Thymus (tissue), 11 donors: ENCODE results near the gene ARID5A. TPM values are rescaled to one million over a fixed set of nuclear protein-coding genes. Genes with fewer than 3 reads are reported as not detected.
A peak's percentile ranks its signal among the peaks of the same experiment; 100 is the strongest.
"Not testable (repeated sequence)": the region's sequence is repeated elsewhere in the genome, so short reads cannot be mapped to it uniquely, and the experiment has no call there.

ENCODE experiments used
- DNase-seq, 9 donors: peaks; one replicate each; pipeline ENCODE4 v3.0.0-alpha.2; 2013; ENCODE audit warnings: low spot score in 9 of 9, low read depth in 6 of 9, missing footprints in 1 of 9
- H3K27ac ChIP-seq, 2 donors: one replicate each; pipeline ENCODE4 v1.5.1; 2013; ENCODE audit warnings: control low read depth in 1 of 2, low read depth in 1 of 2, low read length in 1 of 2, mild to moderate bottlenecking in 1 of 2, moderate library complexity in 1 of 2
- H3K27me3 ChIP-seq, 2 donors: one replicate each; pipeline ENCODE4 v1.5.1; 2013; ENCODE audit warnings: low read length in 1 of 2; ENCODE audit not compliant: control insufficient read depth in 2 of 2, insufficient read depth in 1 of 2
- H3K36me3 ChIP-seq, 2 donors: one replicate each; pipeline ENCODE4 v1.5.1; 2013; ENCODE audit warnings: low read length in 1 of 2, mild to moderate bottlenecking in 1 of 2, moderate library complexity in 1 of 2; ENCODE audit not compliant: control insufficient read depth in 2 of 2, insufficient read depth in 2 of 2
- H3K4me1 ChIP-seq, 2 donors: one replicate each; pipeline ENCODE4 v1.5.1; 2013; ENCODE audit warnings: low read length in 2 of 2; ENCODE audit not compliant: control insufficient read depth in 2 of 2, insufficient read depth in 2 of 2
- H3K4me3 ChIP-seq, 2 donors: one replicate each; pipeline ENCODE4 v1.5.1; 2013; ENCODE audit warnings: low read length in 2 of 2, control low read depth in 1 of 2, mild to moderate bottlenecking in 1 of 2
- H3K9me3 ChIP-seq, 2 donors: one replicate each; pipeline ENCODE4 v1.5.1; 2013; ENCODE audit warnings: low read length in 1 of 2, mild to moderate bottlenecking in 1 of 2; ENCODE audit not compliant: control insufficient read depth in 2 of 2, insufficient read depth in 1 of 2
- WGBS: extraction: QIAGEN DNeasy Blood & Tissue Kit; methylation state at CpG from one replicate; pipeline ENCODE4 v1.1.7; 2013; 5-methylcytosine and 5-hydroxymethylcytosine counted together
- polyA plus RNA-seq: library from polyadenylated mRNA; stranded (reverse); fragments of 200-250 nt; gene quantifications from one replicate; pipeline ENCODE4 v1.2.3, GENCODE V29; 2013
- total RNA-seq: library from RNA; stranded (reverse); fragments of 120-200 nt; gene quantifications from one replicate; pipeline ENCODE4 v1.2.4, GENCODE V29; 2013
- donor health status: healthy.

The ARID5A gene
- total and polyA plus RNA-seq, 2 donors = 18.9 to 57.2 TPM

GRCh38 chr2:96498021-96498431 lies 38.5 kb upstream of the ARID5A start:
- DNase-seq = no peak
- Histone ChIP-seq H3K36me3 (no peaks in the 10 kb centered on the region), H3K27ac (no peak overlapping the region), H3K4me1 (peaks cover 0 to 20% of the 10 kb centered on the region in 2 donors), H3K4me3 (no peak overlapping the region), H3K27me3 (peaks cover 0 to 53% of the 10 kb centered on the region in 2 donors), H3K9me3 (peaks cover 0 to 4% of the 10 kb centered on the region in 2 donors)
- 91% methylated on average over 12 of the region's 12 CpGs for WGBS

- H3K36me3 ChIP-seq, H3K9me3 ChIP-seq, DNase-seq, H3K4me3 ChIP-seq, H3K27ac ChIP-seq: not testable (repeated sequence)
- Histone ChIP-seq H3K4me1 (peaks cover 0 to 24% of the 10 kb centered on the region in 2 donors), H3K27me3 (peaks cover 0 to 53% of the 10 kb centered on the region in 2 donors)
- 97% methylated on average over 6 of the region's 6 CpGs for WGBS
These were observed 37.9 kb upstream of the ARID5A start for GRCh38 chr2:96498611-96499010.

- Histone ChIP-seq H3K9me3 (peaks cover 0 to 4% of the 10 kb centered on the region in 2 donors), H3K36me3 (no peaks in the 10 kb centered on the region), H3K4me3 (no peak overlapping the region), H3K4me1 (peaks cover 0 to 24% of the 10 kb centered on the region in 2 donors), H3K27me3 (peaks cover 0 to 53% of the 10 kb centered on the region in 2 donors), H3K27ac (no peak overlapping the region)
- no peak for DNase-seq
- WGBS = 96% methylated on average over 15 of the region's 15 CpGs
These were observed 37.2 kb upstream of the ARID5A start for GRCh38 chr2:96499061-96499960.

GRCh38 chr2:96500385-96501066 lies 36.0 kb upstream of the ARID5A start:
- Histone ChIP-seq H3K36me3 (no peaks in the 10 kb centered on the region), H3K4me3 (no peak overlapping the region), H3K27ac (no peak overlapping the region), H3K9me3 (peaks cover 0 to 4% of the 10 kb centered on the region in 2 donors), H3K4me1 (peaks cover 0 to 28% of the 10 kb centered on the region in 2 donors), H3K27me3 (peaks cover 0 to 53% of the 10 kb centered on the region in 2 donors)
- no peak for DNase-seq
- WGBS = 75% methylated on average over 64 of the region's 64 CpGs

DNA sequence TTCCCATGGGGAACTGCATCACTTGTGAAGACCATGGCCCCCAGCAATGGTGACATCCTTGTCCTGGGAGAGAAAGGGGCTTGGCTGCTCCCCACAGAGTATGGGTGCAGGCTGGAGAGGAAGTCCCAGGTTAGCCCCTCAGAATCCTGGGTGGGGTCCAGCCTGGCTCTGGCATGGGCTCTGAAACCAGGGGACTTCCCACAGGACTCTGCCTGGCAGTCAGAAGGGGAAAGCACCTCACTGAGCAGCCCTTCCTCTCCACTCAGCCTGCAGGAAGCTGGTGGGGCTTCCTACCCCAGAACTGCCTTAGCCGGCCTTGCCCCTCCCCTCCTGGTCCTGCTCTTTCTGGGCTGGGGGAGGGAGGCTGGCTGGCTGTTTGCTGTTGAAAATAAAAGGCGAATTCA lies 35.1 kb upstream of the ARID5A start:
- H3K27ac ChIP-seq = no peak overlapping the region
- H3K4me3 ChIP-seq = no peak overlapping the region
- no peaks in the 10 kb centered on the region for H3K9me3 ChIP-seq
- H3K27me3 ChIP-seq = peaks cover 0 to 53% of the 10 kb centered on the region in 2 donors
- peak in 1 of 9 donors; percentile 47 for DNase-seq
- 15% methylated on average over 2 of the region's 2 CpGs for WGBS
- peaks cover 0 to 28% of the 10 kb centered on the region in 2 donors for H3K4me1 ChIP-seq
- H3K36me3 ChIP-seq = no peaks in the 10 kb centered on the region

DNA sequence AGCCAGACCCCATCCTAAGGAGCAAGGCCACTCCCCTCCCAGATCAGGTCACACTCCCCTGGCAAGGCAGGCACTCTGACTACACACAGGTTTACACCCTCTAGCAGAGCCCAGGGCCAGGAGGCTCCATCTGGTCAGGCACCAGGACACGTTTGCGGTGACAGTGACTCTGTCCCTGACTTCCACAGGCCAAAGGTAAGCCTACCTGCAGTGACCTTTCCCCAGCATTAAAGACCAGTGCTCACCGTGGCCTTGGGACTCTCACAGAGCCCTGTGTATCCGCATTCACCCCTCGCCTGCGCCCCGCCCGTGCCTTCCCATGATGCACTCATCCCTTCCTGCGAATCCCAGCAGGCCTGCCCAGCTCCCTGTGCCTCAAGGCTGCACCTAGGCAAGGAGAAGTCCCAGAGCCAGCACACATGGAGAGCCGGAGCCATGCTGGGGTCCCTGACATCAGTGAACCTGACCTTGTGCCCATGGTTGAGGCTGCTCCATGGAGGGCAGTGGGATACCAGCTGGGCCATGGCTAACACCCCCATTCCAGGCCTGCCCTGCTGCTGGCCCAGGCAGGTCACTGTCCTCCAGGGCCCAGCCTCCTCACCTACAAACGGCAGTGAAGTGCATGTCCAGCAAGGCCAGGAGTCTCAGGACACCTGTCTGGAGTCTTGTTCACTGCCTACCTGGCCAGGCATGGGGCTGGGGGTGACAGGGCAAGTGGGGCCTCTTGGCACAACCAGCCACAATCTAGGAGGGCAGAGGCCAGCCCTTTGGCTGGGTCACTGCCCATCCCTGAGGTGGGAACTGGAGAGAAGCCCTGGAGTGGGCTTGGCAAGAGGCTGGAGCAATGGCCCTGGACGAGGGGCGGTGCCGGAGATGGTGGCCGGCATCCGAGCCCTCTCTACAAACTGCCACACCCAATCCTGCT lies 34.4 kb upstream of the ARID5A start:
- H3K36me3 ChIP-seq = no peaks in the 10 kb centered on the region
- no peak overlapping the region for H3K4me3 ChIP-seq
- H3K4me1 ChIP-seq = peaks cover 0 to 28% of the 10 kb centered on the region in 2 donors
- peak overlapping the region in 1 of 2 donors; percentile 37 for H3K27ac ChIP-seq
- peaks cover 0 to 50% of the 10 kb centered on the region in 2 donors for H3K27me3 ChIP-seq
- 95% methylated on average over 16 of the region's 16 CpGs for WGBS
- H3K9me3 ChIP-seq = no peaks in the 10 kb centered on the region
- DNase-seq = no peak

GRCh38 chr2:96502891-96503636 lies 33.5 kb upstream of the ARID5A start:
- Histone ChIP-seq H3K9me3 (no peaks in the 10 kb centered on the region), H3K27me3 (peaks cover 0 to 50% of the 10 kb centered on the region in 2 donors), H3K27ac (no peak overlapping the region), H3K4me1 (peaks cover 0 to 32% of the 10 kb centered on the region in 2 donors), H3K36me3 (no peaks in the 10 kb centered on the region), H3K4me3 (no peak overlapping the region)
- no peak for DNase-seq
- WGBS = 95% methylated on average over 13 of the region's 13 CpGs

DNA sequence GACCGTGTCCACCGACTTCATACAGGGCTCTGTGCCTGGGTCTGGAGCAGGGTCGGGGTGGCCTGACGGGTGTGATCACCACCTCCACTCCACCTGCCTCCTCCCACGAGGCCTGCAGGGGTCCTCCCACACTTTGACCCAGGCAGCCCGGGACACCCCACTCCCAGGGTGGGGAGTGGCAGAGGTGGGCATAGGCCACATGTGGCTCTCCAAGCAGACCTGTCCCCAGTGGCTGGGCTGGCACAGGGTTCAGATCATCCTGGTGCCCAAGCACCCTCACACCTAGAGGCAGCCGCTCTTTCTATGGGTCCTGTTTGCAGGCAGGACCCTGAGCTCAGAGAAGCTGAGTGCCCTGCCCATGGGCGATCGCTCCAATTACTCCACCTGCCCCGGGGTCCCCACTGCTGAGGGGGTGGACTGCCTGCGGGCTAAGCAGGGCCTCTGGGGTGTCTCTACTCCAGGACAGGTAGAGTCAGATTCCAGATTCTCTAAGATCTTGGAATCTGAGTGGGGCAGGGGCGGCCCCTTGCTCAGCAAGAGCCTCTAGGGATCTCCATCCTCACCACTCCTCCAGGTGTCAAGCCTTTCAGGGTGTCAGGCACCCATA lies 32.8 kb upstream of the ARID5A start:
- H3K27ac ChIP-seq = no peak overlapping the region
- peaks cover 0 to 36% of the 10 kb centered on the region in 2 donors for H3K4me1 ChIP-seq
- DNase-seq = no peak
- 94% methylated on average over 12 of the region's 12 CpGs for WGBS
- peaks cover 4 to 53% of the 10 kb centered on the region in 2 donors for H3K27me3 ChIP-seq
- H3K9me3 ChIP-seq = peaks cover 0 to 4% of the 10 kb centered on the region in 2 donors
- no peak overlapping the region for H3K4me3 ChIP-seq
- no peaks in the 10 kb centered on the region for H3K36me3 ChIP-seq
